NCI-H1417 (cell line): Measurements from ENCODE around the gene PLA2G2A.
"Not testable (repeated sequence)": the region's sequence is repeated elsewhere in the genome, so short reads cannot be mapped to it uniquely, and the experiment has no call there.

Experiments
- DNase-seq, 3 experiments: peaks; one replicate each; lab custom pipeline; 2025; lab: John Stamatoyannopoulos, UW

PLA2G2A gene

GRCh38 chr1:19973616-19974015 lies 5.8 kb downstream of the PLA2G2A start:
- no peak for DNase-seq

GRCh38 chr1:19971664-19972063 lies 7.8 kb downstream of the PLA2G2A start:
- no peak for DNase-seq

DNA sequence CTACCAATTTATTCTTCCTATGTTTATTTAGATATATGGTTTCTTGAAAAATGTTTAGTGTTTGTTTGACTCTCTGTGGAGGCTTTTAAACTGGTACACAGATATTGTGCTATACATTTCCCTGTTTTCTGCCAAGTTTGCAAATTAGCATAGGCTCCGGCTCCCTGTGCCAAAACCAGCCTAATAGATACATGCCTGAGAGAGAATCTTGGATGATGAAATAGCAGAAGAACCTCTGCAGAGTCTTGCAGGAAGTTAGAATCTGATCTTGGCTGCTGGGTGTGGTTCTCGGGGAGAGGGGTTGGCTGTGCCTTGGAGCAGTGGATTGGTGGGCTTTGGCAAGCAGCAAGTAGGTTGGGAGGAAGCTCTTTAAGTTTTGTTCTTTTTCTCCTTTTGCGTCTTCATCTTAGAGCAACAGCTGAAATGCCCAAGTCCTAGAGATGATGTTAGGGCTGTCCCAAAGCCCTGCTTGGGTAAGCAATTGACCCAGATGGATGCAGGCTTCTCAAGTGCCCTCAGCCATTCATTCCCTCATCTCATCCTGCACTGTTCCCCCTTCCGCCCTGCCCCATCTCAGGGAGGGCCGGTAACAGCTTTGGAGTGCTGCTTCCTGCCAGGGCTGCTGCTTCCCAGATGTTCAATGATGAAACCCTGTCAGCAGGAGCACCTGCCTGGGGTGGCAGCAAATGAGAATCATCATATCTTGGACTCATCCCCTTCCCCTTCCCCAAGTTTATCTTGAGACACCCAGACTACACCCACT lies 9.3 kb downstream of the PLA2G2A start:
- no peak for DNase-seq

GRCh38 chr1:19967808-19968207 lies 11.6 kb downstream of the PLA2G2A start:
- DNase-seq = peak in 1 of 3 experiments; percentile 4

DNA sequence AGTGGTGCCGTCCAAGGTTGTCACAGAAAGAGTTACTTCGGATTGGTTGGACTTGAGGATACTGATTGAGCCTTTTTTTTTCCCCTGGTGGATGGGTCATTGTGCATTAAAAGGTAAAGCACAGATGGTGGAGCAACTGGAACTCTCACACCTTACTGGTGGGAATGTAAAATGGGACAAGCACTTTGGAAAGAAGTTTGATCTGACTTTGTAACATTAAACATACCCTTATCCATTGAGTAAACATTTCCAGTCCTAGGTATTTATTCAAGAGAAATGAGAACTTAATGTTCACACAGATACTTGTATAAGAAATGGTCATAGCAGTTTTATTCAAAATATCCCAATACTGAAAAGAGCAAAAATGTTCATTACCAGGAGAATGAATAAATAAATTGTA lies 14.9 kb downstream of the PLA2G2A start:
- no peak for DNase-seq

DNA sequence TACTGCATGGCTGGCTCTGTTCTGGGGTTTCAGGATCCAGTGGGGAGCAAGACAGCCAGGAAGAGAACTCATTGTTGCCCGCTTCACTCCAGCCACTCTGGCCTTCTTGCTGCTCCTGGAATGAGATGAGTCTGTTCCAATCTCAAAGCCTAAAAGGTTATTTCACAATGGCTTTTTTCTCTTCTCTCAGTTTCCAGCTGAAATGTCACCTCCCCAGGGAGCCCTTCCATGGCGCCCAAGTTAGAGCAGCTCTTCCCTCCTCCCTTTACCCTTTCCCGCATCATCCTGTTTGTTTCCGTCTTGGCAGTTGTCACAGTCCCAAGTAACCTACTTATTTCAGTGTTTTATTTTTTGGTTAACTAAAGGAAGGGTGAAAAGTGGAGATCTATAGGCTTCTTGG lies 15.8 kb downstream of the PLA2G2A start:
- no peak for DNase-seq

DNA sequence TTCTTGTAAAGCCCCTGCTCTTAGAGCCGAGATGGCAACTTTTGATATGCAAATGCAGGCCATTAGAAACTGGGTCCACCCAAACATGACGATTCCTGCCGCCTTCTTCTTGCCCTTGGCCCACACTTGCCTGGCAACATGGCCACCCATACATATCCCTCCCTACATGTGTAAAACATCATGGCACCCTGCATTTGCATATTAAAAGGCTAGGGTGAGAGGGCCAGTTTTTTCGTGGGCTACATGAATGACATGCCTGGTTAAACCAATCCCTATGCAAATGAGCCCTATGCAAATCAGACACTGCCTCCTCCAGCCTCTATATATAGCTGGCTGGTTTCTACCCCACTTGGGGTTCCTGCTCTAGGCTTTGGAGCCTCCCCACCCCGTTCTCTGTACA lies 18.8 kb downstream of the PLA2G2A start:
- no peak for DNase-seq

DNA sequence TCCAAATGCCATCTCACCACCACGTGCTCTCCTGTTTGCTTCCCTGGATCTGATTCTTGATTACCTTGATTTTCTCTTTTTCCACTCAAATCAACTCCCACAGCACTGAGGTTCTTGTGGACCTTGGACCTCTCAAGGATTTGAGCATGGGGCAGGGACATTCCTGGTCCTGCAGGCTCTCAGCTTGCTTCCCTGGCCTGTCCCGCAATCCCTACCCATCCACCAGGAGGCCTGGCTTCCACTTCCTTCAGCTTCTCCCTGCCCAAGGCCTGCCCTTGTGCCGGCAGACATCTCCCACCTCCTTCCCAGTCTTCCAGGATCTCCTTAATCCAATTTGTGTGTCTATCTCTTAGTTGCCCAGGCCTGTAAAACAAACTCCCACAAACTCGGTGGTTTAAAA lies 21.6 kb downstream of the PLA2G2A start:
- DNase-seq = no peak

DNA sequence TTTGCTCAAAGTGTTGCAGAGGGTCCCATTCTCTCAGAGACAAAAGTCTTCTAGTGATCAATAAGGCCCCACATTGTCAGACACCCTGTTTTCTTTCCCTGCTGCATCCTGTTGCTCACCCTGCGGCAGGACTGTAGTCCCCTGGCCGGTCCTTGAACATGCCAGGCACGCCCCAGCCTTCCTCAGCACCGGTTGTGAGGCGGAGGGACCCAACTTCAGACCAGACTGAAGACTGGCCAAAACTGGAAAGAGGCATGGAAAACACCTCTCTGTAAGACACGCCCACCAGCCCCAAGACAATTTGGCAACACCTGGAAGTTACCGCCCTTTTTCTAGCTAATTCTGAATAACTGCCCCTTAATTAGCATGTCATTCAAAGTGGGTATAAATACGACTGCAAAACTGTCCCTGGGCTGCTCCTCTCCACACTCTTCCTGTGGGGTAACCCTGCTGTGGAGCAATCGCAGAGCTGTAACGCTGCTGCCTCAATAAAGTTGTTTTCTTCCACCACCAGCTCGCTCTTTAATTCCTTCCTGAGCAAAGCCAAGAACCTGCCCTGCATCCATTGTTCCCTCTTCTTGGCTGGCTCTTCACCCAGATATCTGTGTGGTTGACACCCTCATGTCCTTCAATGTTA lies 23.8 kb downstream of the PLA2G2A start:
- no peak for DNase-seq

DNA sequence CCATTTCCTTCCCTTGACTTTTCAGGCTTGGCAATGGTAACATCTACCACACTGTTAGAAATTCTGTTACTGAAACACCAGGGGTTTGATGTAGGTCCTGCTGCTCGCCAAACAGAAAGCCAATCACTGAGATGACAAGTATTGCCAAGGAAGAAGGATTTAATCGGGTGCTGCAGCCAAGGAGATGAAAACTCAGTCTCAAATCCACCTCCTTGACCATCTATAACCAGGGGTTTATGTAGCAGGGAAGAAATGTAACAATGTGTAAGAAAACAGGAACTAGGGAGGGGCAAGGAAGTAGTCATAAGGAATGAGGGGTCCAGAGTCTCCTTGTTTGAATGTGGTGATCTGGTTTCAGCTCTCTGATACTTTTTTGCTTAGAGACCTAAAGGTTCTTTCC lies 25.4 kb downstream of the PLA2G2A start:
- no peak for DNase-seq

DNA sequence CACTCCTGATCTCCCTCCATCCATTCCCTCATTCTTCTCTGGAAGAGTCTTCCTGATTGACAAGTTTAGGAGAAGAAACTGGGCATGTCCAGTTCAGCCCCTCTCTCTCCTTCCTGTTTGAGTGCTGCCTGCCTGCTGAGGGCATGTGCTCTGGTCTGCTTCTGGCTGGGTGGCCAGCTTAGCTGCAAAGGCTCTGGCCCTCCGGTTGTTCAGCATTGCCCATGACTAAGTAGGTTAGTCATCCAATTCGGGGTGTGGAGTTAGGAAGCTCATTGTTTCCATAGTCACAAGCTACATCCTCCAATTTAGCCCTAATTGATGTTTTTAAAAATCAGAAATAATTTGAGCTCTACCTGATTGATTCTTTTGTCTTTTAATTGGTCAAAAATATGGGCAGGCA lies 30.4 kb downstream of the PLA2G2A start:
- peak in 1 of 3 experiments; percentile 5 for DNase-seq

DNA sequence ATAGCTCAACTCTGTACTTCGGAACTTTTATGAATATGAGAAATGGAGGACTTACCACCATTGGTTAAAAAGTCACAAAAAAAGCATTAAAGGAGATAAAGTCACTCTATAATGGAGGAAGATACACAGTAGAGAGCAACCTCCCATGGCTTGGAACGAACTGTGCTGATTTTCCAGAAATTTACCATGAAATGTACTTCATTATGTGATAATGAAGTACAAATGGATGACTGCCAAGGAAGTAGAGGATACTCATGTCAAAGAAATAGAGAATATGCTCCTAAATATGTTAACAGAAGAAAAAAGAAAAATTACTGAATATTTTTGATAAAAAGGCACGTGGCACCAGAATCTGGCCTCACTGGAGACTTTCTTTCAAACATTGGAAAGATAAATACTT lies 32.4 kb downstream of the PLA2G2A start:
- no peak for DNase-seq

DNA sequence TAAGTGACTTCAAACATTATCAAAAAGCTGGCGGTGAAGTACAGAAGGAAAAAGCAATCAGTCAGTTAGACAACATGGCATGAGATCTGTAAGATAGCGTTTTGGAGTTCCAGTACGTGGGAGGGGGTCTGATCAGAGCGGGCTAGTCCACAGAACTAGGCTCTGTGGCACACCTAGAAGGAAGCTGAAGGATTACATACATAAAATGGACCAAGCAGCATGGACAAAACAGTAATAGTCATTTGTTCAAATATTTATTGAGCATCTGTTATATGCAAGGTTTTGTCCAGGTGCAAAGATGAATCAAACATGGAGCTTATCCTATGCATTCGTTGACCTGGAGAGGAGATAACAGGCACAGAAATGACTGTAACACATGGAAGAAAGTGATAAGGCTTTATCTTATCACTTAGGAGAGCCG lies 33.1 kb downstream of the PLA2G2A start:
- DNase-seq = no peak

GRCh38 chr1:19945914-19946313 lies 33.5 kb downstream of the PLA2G2A start:
- DNase-seq = no peak

DNA sequence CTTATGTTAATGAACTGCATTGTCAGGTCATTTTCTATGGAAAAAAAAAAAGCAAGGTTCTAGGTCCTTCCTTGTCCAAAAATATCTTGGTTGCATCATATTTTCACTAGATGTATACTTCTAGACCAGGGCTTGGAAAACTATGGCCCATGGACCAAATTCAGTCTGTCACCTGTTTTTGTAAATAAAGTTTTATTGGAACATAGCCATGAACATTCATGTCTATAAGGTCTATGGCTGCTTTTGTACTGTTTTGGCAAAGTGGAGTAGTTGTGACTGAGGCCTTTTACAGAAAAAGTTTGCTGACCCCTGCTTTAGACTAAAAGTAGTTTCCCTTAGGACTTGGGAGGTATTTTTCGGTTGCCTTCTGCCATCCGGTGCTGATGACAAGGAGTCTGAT lies 36.8 kb downstream of the PLA2G2A start:
- DNase-seq = no peak

GRCh38 chr1:19942088-19942487 lies 37.3 kb downstream of the PLA2G2A start:
- DNase-seq = no peak

DNA sequence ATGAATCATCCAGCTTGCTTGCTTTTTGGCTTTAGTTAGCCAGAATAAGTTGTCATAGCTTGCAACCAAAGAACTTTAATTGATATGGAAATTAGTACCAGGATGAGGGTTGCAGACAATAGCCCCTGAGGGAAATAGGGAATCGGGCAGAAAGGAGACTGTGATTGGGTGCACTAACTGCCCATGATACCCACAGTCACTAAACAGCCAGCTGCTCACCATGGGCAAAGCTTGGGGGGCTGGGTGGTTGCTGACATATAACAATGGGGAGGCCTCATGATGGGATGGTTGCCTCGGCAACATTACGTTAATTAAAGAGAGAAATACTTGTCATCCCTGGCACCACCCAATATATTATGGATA lies 38.2 kb downstream of the PLA2G2A start:
- peak in 1 of 3 experiments; percentile 13 for DNase-seq

GRCh38 chr1:19940486-19941205 lies 38.8 kb downstream of the PLA2G2A start:
- peak in 1 of 3 experiments; percentile 21 for DNase-seq

DNA sequence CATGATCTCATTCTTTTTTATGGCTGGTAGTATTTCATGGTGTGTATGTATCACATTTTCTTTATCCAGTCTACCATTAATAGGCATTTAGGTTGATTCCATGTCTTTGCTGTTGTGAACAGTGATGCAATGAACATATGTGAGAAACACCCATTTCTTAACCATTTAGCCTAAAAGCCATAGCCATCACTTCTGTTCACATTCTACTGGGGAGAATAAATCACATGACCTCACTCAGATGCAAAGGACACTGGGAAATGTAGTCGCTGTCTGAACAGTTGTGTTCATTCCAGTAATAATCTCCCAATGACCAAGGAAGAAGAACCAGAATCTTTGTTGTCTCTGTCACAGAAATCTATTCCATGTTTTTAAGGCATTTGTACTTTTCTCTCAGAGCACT lies 40.9 kb downstream of the PLA2G2A start:
- no peak for DNase-seq

- DNase-seq = no peak
These were observed 43.2 kb downstream of the PLA2G2A start for GRCh38 chr1:19936061-19936750.

- no peak for DNase-seq
These were observed 45.1 kb downstream of the PLA2G2A start for GRCh38 chr1:19934336-19934735.

DNA sequence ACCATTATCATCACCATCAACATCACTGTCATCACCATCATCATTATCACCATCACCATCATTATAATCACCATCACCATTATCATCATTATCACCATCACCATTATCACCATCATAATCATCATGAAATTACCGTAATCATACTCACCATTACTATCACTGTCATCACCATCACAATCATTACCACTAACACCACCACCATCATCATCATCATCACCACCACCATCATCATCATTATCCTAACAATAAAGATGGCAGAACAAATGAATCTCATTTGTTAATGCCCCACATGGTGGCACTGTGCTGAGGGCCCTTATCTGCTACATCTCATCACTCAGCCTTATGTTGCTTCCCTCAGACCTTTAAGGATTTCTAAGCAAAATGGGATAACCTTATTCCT lies 46.6 kb downstream of the PLA2G2A start:
- no peak for DNase-seq

GRCh38 chr1:19927130-19927421 lies 52.3 kb downstream of the PLA2G2A start:
- DNase-seq = not testable (repeated sequence)
